Stomach smooth muscle (tissue), 2 donors: ENCODE measurements around the gene TSKU.

Source experiments
- H3K27ac ChIP-seq: one replicate; pipeline ENCODE4 v1.7.0; 2013; ENCODE audit warnings: mild to moderate bottlenecking, low read length, inconsistent platforms
- H3K27me3 ChIP-seq, 2 donors: one replicate each; pipeline ENCODE4 v1.7.0; 2013; ENCODE audit warnings: low read length in 2 of 2; ENCODE audit not compliant: insufficient read depth in 2 of 2, control insufficient read depth in 1 of 2
- H3K36me3 ChIP-seq, 2 donors: one replicate each; pipeline ENCODE4 v1.7.0; 2013; ENCODE audit warnings: low read length in 2 of 2; ENCODE audit not compliant: control insufficient read depth in 2 of 2, insufficient read depth in 2 of 2
- H3K4me1 ChIP-seq: one replicate; pipeline ENCODE4 v1.7.0; 2013; ENCODE audit warnings: low read length; ENCODE audit not compliant: control insufficient read depth, insufficient read depth
- H3K4me3 ChIP-seq, 2 donors: one replicate each; pipeline ENCODE4 v1.7.0; 2013; ENCODE audit warnings: low read length in 2 of 2
- H3K9ac ChIP-seq, 2 donors: one replicate each; pipeline ENCODE4 v1.7.0; 2013; ENCODE audit warnings: low read length in 2 of 2, mild to moderate bottlenecking in 1 of 2
- H3K9me3 ChIP-seq, 2 donors: one replicate each; pipeline ENCODE4 v1.7.0; 2013; ENCODE audit warnings: low read length in 2 of 2; ENCODE audit not compliant: control insufficient read depth in 2 of 2
- donor health status: healthy.
- donor health status: Pancreatic carcinoma.

The TSKU gene

DNA sequence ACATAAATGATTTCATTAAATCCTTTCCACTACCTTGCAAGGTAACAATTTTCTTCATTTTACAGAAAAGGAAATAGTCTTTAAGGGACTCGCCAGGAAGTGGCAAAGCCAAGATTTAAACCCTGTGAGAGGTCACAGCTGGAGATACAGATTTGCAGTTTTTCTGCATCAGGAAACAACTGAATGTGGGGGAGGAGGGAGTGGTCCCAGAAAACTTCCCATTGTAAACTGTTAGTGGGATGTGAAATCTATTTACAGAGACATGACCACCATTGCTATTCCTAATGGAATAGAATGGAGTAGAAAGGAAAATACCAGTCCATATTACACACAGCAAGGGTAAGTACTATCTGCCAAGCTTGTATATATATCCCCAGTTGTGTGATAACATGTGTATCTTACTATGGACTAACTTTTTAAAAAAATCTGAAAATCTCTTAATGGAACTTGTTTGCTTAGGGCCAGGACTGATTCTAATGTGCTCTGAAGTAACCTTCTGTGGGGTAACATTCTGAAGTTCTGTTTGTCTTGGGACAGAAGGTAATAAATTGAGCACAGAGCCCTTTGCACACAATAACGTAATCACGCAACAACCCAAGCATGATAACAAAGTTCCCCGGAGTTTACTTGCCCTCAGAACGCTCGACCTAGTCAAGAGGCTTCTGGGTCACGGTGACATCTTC, 10.9 kb upstream of the TSKU start:
- no peak overlapping the region for H3K27ac ChIP-seq
- H3K9me3 ChIP-seq = peaks cover 0 to 6% of the 10 kb centered on the region in 2 donors
- no peak overlapping the region for H3K4me3 ChIP-seq
- no peaks in the 10 kb centered on the region for H3K36me3 ChIP-seq
- H3K9ac ChIP-seq = no peak overlapping the region
- H3K27me3 ChIP-seq = no peaks in the 10 kb centered on the region
- H3K4me1 ChIP-seq = peaks cover 29% of the 10 kb centered on the region

- Histone ChIP-seq H3K4me3 (no peak overlapping the region), H3K9me3 (peaks cover 0 to 6% of the 10 kb centered on the region in 2 donors), H3K27ac (no peak overlapping the region), H3K4me1 (peaks cover 24% of the 10 kb centered on the region), H3K36me3 (no peaks in the 10 kb centered on the region), H3K27me3 (no peaks in the 10 kb centered on the region), H3K9ac (no peak overlapping the region)
Measured at GRCh38 chr11:76772783-76773106, 10.4 kb upstream of the TSKU start.

DNA sequence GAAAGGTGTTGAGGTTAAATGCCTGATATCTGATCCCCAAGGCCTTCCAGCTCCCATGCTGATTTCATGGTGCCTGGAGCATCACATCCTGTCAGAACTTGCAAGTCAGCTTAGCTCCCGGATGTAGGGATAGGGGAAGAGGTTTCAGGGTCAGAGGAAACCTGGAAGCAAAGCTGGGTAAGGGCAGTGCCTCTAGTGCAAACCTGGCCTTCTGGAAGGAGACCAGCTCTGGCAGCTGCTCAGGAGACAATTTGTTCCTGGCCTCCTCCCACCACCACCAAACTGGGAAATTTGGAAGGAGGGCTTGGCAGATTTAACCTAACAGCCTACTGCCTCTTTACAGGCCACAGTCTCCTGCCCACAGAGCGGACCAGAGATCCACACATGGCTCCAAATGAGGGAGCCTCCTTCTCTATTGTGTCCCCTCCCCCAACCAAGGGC, 9.2 kb upstream of the TSKU start:
- H3K36me3 ChIP-seq = no peaks in the 10 kb centered on the region
- no peak overlapping the region for H3K4me3 ChIP-seq
- no peak overlapping the region for H3K9ac ChIP-seq
- peaks cover 17% of the 10 kb centered on the region for H3K4me1 ChIP-seq
- H3K27ac ChIP-seq = no peak overlapping the region
- H3K27me3 ChIP-seq = no peaks in the 10 kb centered on the region
- peaks cover 0 to 8% of the 10 kb centered on the region in 2 donors for H3K9me3 ChIP-seq

DNA sequence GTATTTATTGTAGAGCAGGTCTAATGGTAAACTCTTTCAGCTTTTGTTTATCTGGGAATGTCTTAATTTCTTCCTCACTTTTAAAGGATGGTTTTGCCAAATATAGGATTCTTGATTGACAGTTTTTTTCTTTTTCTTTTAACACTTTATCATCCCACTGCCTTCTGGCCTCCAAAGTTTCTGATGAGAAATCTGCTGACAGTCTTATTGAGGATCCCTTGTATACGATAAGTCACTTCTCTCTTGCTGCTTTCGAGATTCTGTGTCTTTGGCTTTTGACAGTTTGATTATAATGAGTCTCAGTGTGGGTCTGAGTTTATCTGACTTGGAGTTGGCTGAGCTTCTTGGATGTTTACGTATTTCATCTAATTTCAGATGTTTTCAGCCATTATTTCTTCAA, 6.7 kb upstream of the TSKU start:
- no peak overlapping the region for H3K27ac ChIP-seq
- no peak overlapping the region for H3K9ac ChIP-seq
- H3K27me3 ChIP-seq = no peaks in the 10 kb centered on the region
- H3K4me1 ChIP-seq = peaks cover 8% of the 10 kb centered on the region
- no peaks in the 10 kb centered on the region for H3K36me3 ChIP-seq
- H3K9me3 ChIP-seq = peaks cover 0 to 8% of the 10 kb centered on the region in 2 donors
- H3K4me3 ChIP-seq = no peak overlapping the region

DNA sequence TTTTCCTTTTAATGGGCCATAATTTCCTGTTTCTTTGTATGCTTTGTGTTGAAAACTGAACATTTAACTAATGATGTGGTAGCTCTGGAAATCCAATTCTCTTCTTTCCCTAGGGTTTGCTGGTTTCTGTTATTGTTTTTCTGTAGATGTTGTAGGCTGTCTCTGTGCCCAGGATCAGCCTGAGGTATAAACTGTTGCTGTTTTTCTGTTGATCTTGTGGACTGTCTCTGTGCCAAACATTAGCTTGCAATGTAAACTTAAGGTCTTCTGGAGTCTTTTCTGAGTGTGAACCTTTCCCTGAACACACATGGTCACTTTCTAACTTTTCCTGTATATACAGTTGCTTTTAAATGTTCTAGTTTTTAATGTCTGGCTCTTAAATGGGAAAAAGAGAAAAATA, 5.9 kb upstream of the TSKU start:
- peaks cover 8% of the 10 kb centered on the region for H3K4me1 ChIP-seq
- H3K4me3 ChIP-seq = no peak overlapping the region
- H3K9ac ChIP-seq = no peak overlapping the region
- no peaks in the 10 kb centered on the region for H3K27me3 ChIP-seq
- peaks cover 0 to 8% of the 10 kb centered on the region in 2 donors for H3K9me3 ChIP-seq
- H3K27ac ChIP-seq = no peak overlapping the region
- H3K36me3 ChIP-seq = no peaks in the 10 kb centered on the region

DNA sequence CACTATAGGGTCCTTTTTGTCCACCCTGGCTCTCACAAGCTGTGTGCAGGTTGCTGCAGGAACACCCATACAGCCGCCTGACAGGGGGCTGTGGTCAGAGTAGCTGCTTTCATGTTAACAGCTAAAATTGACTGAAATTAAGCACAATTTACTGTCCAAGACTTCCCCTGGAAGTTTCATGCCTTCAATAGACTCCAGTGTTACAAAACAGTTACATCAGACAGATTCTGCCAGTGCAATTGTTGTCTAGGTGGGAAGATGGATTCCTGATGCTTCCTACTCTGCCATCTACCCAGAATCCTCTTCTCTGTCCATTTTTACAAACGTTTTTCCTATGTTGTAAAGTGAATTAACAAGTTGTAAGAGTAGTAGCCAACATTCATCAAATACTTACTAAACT, 5.3 kb upstream of the TSKU start:
- no peak overlapping the region for H3K27ac ChIP-seq
- no peak overlapping the region for H3K4me3 ChIP-seq
- H3K27me3 ChIP-seq = no peaks in the 10 kb centered on the region
- H3K4me1 ChIP-seq = peaks cover 9% of the 10 kb centered on the region
- no peak overlapping the region for H3K9ac ChIP-seq
- no peaks in the 10 kb centered on the region for H3K36me3 ChIP-seq
- peaks cover 0 to 8% of the 10 kb centered on the region in 2 donors for H3K9me3 ChIP-seq

DNA sequence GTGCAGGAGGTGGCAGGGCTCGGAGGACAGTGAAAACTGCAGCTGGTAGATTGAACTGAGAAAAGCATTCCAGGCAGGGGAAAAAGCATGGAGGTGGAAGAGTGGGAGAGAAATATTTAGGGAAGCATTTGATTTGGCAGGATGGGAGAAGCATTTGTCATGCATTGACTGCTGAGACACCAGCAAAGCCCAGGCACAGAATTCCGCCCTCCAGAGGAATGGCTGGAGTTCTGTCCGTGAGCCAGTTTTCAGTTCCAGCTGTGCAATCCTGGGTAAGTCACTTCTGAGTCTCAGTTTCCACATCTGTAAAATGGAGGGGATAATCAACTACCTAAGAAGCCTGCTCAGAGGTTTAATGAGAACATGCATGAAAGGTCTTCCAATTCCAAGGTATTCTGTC, 4.3 kb upstream of the TSKU start:
- Histone ChIP-seq H3K9me3 (peaks cover 0 to 8% of the 10 kb centered on the region in 2 donors), H3K4me3 (no peak overlapping the region), H3K27ac (no peak overlapping the region), H3K36me3 (no peaks in the 10 kb centered on the region), H3K27me3 (no peaks in the 10 kb centered on the region), H3K9ac (no peak overlapping the region), H3K4me1 (peaks cover 10% of the 10 kb centered on the region)

DNA sequence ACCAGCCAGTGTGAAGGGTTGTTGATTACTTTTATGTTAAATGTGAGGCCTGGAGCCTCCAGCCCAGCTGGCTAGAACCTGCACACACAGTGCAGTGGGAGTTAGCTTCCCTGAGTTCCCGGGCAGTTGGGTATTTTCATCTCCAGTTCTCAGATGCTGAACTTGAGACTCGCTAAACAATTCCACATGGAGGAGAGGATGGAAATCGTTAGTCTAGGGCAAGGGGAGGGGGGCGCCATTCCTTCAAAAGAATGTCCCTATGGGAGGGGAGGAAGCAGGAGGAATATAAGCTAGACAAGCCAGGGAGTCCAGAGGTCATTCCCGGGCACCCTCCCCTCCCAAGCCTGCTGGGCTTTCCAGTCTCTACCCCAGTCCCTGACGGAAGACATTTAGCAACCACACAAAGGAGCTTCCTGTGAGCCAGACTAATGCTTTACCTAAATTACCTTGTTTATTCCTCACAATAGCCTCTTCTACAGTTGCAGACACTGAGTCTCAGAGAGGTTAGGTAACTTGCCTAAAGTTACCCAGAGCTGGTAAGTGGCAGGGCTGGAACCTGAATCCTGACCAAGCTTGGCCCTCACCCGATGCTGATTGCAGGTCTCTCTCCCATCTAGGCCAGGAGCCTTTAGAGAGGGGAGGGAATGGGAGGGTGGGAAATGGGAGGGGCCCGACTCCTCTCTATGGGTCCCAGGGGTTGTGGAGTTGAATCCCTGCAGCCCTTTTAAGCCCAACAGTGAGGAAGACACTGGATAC, 1.9 kb upstream of the TSKU start:
- peaks cover 27% of the 10 kb centered on the region for H3K4me1 ChIP-seq
- no peaks in the 10 kb centered on the region for H3K36me3 ChIP-seq
- H3K9me3 ChIP-seq = peaks cover 0 to 8% of the 10 kb centered on the region in 2 donors
- no peak overlapping the region for H3K27ac ChIP-seq
- H3K27me3 ChIP-seq = no peaks in the 10 kb centered on the region
- no peak overlapping the region for H3K4me3 ChIP-seq
- H3K9ac ChIP-seq = no peak overlapping the region

GRCh38 chr11:76781807-76782530, 1.2 kb upstream of the TSKU start:
- Histone ChIP-seq H3K27me3 (no peaks in the 10 kb centered on the region), H3K9ac (peak overlapping the region; percentile 12 to 73), H3K4me3 (peak overlapping the region in 1 of 2 donors; percentile 83), H3K36me3 (no peaks in the 10 kb centered on the region), H3K4me1 (peaks cover 33% of the 10 kb centered on the region), H3K27ac (peak overlapping the region; percentile 64), H3K9me3 (peaks cover 0 to 2% of the 10 kb centered on the region in 2 donors)

DNA sequence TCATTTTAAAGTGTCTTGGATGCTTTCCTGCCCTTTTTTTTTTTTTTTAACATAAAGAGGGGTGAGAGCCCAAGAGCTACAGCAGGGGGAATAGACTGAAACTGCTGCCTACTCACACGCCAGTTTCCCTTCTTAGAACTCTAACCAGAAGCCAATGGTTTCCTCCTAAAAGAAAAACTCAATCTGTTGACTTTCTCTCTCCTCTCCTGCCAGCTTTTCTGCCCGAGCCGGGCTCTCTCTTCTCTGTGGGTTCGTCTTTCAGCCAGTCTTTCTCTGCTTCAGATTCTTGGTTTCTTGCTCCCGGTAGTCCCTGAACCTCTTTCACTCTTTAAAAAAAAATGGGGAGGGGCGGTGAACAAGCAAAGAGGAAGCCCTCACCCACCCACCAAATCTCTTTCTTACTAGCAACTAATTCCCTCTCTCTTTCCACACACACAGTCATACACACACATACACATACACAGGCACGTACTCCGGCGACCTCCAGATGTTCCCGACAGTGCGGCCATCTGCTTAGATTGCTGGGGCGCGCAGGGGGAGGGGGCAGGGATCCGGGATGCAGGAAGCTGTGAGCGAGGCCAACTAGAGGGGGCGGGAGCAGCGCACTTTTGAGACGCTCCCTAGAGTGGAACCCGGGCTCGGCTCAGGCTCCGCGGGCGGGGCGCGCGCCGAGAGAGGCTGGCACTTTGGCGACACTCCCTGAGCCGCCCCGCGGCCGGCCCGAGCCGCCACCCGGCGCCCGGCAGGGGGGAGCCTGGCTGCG, 444 bp upstream of the TSKU start:
- peaks cover 36% of the 10 kb centered on the region for H3K4me1 ChIP-seq

More for the DNA sequence above, 444 bp upstream of the TSKU start:
- peak overlapping the region; percentile 17 to 83 for H3K4me3 ChIP-seq
- H3K9me3 ChIP-seq = peaks cover 0 to 2% of the 10 kb centered on the region in 2 donors
- no peaks in the 10 kb centered on the region for H3K27me3 ChIP-seq
- H3K27ac ChIP-seq = peak overlapping the region; percentile 64
- peak overlapping the region; percentile 12 to 73 for H3K9ac ChIP-seq
- H3K36me3 ChIP-seq = no peaks in the 10 kb centered on the region
